Activated T-cell treated with anti-CD3 and anti-CD28 coated beads, Interleukin-2, amount 50 U/mL, for 24 hours (primary cell): ENCODE data around the gene COTL1.

ENCODE experiments used
- DNase-seq: peaks from one replicate; pipeline ENCODE4 v3.0.0-alpha.2; 2020
- H3K27ac Mint-ChIP-seq: 2 replicates; pipeline ENCODE4 v1.8.0; 2020; ENCODE audit warnings: mild to moderate bottlenecking, mixed read lengths
- H3K27me3 Mint-ChIP-seq: 2 replicates; pipeline ENCODE4 v1.8.0; 2020; ENCODE audit warnings: mixed read lengths
- H3K36me3 Mint-ChIP-seq: 2 replicates; pipeline ENCODE4 v1.8.0; 2020; ENCODE audit warnings: low read depth, mixed read lengths
- H3K4me1 Mint-ChIP-seq: 2 replicates; pipeline ENCODE4 v1.8.0; 2020; ENCODE audit warnings: low read depth, mixed read lengths
- H3K4me3 Mint-ChIP-seq: 2 replicates; pipeline ENCODE4 v1.8.0; 2020; ENCODE audit warnings: mild to moderate bottlenecking, moderate library complexity, mixed read lengths
- H3K9me3 Mint-ChIP-seq: 2 replicates; pipeline ENCODE4 v1.8.0; 2020; ENCODE audit warnings: mixed read lengths

Gene COTL1

GRCh38 chr16:84600343-84601229 lies 17.3 kb downstream of the COTL1 start:
- H3K36me3 Mint-ChIP-seq: peaks cover 59% of the 10 kb centered on the region
- peaks cover 93% of the 10 kb centered on the region for H3K4me1 Mint-ChIP-seq
- no peaks in the 10 kb centered on the region for H3K27me3 Mint-ChIP-seq
- DNase-seq: peak; percentile 53
- H3K9me3 Mint-ChIP-seq: no peaks in the 10 kb centered on the region
- peak overlapping the region; percentile 79 for H3K4me3 Mint-ChIP-seq
- peak overlapping the region; percentile 99 for H3K27ac Mint-ChIP-seq

GRCh38 chr16:84599521-84600202 lies 18.2 kb downstream of the COTL1 start:
- Mint-ChIP-seq H3K4me1 (peaks cover 92% of the 10 kb centered on the region), H3K4me3 (peak overlapping the region; percentile 79), H3K36me3 (peaks cover 59% of the 10 kb centered on the region), H3K27me3 (no peaks in the 10 kb centered on the region), H3K27ac (peak overlapping the region; percentile 99), H3K9me3 (no peaks in the 10 kb centered on the region)
- peak; percentile 82 for DNase-seq

DNA sequence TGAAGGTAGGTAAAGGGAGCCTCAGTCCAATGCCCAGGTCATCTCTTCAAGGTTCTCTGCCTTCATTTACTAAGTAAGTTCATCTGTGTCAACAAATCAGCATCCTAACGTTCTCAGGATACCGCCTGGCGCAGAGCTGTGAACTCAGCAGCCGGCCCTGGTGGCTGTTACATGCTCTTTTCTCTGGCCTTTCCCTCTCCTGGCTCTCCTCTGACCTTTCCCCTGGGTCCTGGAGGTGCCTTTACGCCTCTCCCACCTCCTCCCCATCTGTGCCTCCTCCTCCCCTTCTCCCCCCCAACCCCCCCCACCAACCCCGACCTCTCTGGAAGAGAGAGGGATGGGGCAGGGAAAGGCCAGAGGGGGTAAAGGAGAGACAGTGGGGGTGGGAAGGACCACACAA lies 19.5 kb downstream of the COTL1 start:
- Mint-ChIP-seq H3K36me3 (peaks cover 63% of the 10 kb centered on the region), H3K27me3 (no peaks in the 10 kb centered on the region), H3K27ac (peak overlapping the region; percentile 99), H3K4me3 (peak overlapping the region; percentile 63), H3K9me3 (no peaks in the 10 kb centered on the region), H3K4me1 (peaks cover 94% of the 10 kb centered on the region)
- no peak for DNase-seq

DNA sequence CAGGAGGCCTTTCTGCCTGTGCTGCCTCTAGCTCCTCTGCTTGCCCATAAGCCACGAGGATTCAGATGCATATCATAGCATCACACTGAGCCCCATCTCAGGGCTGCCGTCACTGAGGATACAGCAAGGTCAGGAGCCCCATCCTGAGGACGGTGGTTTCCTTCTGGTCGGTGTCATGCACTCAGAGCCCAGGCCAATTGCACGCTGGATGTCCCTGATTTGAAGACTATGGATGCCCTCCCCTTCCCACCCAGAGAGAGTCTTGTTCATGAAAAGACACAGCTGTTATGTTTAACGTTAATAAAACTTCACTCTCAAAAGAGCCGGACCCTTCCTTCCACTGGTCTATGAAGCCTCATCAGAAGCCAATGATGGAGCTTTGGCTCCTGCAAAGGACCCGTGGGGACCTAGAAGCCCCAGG lies 19.9 kb downstream of the COTL1 start:
- H3K36me3 Mint-ChIP-seq: peaks cover 61% of the 10 kb centered on the region

GRCh38 chr16:84597528-84597896 lies 20.4 kb downstream of the COTL1 start:
- Mint-ChIP-seq H3K36me3 (peaks cover 62% of the 10 kb centered on the region), H3K27me3 (no peaks in the 10 kb centered on the region), H3K9me3 (no peaks in the 10 kb centered on the region), H3K27ac (peak overlapping the region; percentile 99), H3K4me3 (peak overlapping the region; percentile 63), H3K4me1 (peaks cover 94% of the 10 kb centered on the region)
- no peak for DNase-seq

More for the DNA sequence above, 19.9 kb downstream of the COTL1 start:
- H3K4me3 Mint-ChIP-seq: peak overlapping the region; percentile 63
- no peak for DNase-seq
- H3K27ac Mint-ChIP-seq: peak overlapping the region; percentile 99
- no peaks in the 10 kb centered on the region for H3K27me3 Mint-ChIP-seq
- no peaks in the 10 kb centered on the region for H3K9me3 Mint-ChIP-seq
- peaks cover 94% of the 10 kb centered on the region for H3K4me1 Mint-ChIP-seq

DNA sequence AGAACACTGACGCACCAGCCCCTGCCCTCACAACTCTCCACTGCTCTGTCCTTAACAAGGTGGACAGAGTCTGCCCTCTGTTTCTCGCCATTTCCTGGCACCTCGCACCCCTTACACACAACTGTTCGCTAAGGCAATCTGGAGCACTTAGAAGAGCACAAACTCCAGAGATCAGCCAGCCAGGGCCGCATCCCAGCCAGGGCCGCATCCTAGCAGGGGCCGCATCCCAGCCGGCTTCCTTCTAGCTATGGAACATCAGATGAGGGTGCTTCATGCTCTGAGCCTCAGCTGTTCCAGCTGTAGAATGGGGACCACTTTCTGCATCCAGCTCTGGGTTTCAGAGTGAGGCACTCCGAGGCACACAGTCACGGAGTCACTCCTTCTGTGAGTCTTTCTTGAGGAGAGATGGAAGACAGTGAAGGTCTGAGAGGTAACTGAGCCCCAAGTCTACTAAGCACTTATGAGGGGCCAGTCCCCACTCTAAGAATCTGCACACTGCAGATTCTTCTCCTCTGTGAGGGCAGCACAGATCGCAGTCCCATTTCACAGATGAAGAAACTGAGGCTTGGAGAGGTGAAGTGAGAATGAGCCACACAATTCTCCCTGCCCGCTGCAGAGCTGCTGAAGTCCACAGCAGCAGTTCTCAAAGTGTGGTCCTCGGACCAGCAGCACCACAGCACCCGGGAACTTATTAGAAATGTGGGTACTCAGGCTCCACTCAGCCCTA lies 20.9 kb downstream of the COTL1 start:
- H3K9me3 Mint-ChIP-seq: no peaks in the 10 kb centered on the region
- H3K36me3 Mint-ChIP-seq: peaks cover 67% of the 10 kb centered on the region
- DNase-seq: no peak

DNA sequence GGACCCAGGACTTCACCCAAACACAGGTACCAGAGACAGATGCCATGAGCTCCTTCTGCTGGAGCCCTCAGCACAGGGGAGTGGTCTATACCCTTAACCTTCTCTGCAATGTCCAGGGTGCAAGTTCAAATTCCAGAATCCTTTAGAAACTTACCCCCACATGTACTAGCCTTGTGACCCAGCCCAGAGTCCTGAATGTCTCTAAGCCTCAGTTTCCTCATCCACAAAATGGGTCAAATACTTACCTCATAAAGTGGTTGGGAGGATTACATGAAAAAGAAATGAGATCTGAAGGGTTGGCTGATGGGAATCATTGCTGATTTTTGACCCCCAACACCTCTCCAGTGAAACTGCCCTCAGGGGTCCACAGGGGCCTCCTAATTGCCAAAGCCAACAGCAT lies 21.7 kb downstream of the COTL1 start:
- Mint-ChIP-seq H3K27me3 (no peaks in the 10 kb centered on the region), H3K36me3 (peaks cover 68% of the 10 kb centered on the region), H3K27ac (peak overlapping the region; percentile 99), H3K4me3 (no peak overlapping the region), H3K4me1 (peaks cover 90% of the 10 kb centered on the region), H3K9me3 (no peaks in the 10 kb centered on the region)
- DNase-seq: no peak

More for the DNA sequence above, 20.9 kb downstream of the COTL1 start:
- H3K4me3 Mint-ChIP-seq: peak overlapping the region; percentile 11
- H3K27me3 Mint-ChIP-seq: no peaks in the 10 kb centered on the region
- H3K4me1 Mint-ChIP-seq: peaks cover 95% of the 10 kb centered on the region
- H3K27ac Mint-ChIP-seq: peak overlapping the region; percentile 99

- no peak for DNase-seq
- Mint-ChIP-seq H3K36me3 (peaks cover 72% of the 10 kb centered on the region), H3K9me3 (no peaks in the 10 kb centered on the region), H3K27ac (peak overlapping the region; percentile 95), H3K27me3 (no peaks in the 10 kb centered on the region), H3K4me3 (peak overlapping the region; percentile 76), H3K4me1 (peaks cover 82% of the 10 kb centered on the region)
Measured at GRCh38 chr16:84595052-84595481, 22.8 kb downstream of the COTL1 start.

DNA sequence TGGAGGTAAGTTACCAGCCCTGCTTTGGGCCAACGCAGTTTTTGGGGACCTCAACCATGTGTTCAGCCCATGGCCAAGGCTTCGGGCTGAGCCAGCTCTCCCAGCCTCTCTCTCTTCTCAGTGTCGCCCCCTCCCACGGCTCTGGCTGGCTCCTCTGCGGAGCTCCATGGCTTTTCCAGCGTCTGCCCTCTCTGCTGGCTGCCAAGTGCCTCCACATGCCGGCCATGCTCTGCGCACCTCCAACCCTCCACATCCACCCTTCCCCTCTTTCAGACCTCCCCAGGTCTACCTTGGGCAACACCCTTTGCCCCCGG lies 23.2 kb downstream of the COTL1 start:
- no peaks in the 10 kb centered on the region for H3K9me3 Mint-ChIP-seq
- peak overlapping the region; percentile 95 for H3K27ac Mint-ChIP-seq
- H3K27me3 Mint-ChIP-seq: no peaks in the 10 kb centered on the region
- H3K4me3 Mint-ChIP-seq: peak overlapping the region; percentile 76
- DNase-seq: no peak
- peaks cover 76% of the 10 kb centered on the region for H3K36me3 Mint-ChIP-seq
- H3K4me1 Mint-ChIP-seq: peaks cover 78% of the 10 kb centered on the region

DNA sequence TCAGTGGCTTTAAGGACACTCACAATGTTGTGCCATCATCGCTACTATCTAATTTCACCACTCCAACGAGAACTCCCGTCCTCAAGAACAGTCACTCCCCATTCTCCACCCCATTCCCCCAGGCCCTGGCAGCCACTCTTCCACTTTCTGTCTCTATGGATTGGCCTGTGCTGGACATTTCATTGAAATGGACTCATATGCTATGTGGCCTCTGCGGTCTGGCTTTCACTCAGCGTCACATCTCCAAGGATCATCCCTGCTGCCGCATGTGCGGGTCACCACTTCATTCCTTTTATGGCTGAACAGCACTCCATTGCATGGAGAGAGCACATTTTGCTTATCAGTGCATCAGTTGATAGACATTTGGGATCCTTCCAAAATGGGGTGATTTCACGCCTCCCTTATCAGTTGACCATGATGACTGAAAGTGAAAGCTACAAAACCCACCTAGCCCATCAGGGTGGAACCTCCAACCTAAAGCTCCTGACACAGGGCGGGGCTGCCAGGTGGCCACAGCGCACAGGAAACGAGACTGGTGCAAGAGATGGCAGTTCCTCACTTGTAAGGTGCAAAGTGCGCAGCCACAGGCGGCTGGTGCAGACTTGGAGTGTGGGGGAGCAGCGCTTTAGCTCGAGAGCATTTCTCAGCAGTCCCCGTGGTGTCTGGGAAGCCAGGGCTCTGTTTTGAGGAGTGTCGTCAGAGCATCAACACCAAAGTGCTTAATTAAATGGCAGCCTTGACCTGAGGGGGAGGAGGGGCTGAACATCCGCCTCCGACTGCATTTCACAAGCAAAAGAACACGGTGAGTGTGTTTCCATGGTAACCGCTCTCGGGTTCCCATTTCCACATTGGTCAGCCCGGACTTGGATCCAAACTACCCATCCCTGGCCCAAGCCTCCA lies 23.8 kb downstream of the COTL1 start:
- no peaks in the 10 kb centered on the region for H3K27me3 Mint-ChIP-seq
- peak; percentile 72 for DNase-seq
- peaks cover 79% of the 10 kb centered on the region for H3K36me3 Mint-ChIP-seq
- H3K27ac Mint-ChIP-seq: peak overlapping the region; percentile 95
- peak overlapping the region; percentile 76 for H3K4me3 Mint-ChIP-seq
- peaks cover 72% of the 10 kb centered on the region for H3K4me1 Mint-ChIP-seq
- H3K9me3 Mint-ChIP-seq: no peaks in the 10 kb centered on the region

GRCh38 chr16:84592718-84593117 lies 25.2 kb downstream of the COTL1 start:
- Mint-ChIP-seq H3K27ac (peak overlapping the region; percentile 66), H3K9me3 (no peaks in the 10 kb centered on the region), H3K36me3 (peaks cover 81% of the 10 kb centered on the region), H3K4me1 (peaks cover 61% of the 10 kb centered on the region), H3K27me3 (no peaks in the 10 kb centered on the region), H3K4me3 (no peak overlapping the region)
- no peak for DNase-seq

DNA sequence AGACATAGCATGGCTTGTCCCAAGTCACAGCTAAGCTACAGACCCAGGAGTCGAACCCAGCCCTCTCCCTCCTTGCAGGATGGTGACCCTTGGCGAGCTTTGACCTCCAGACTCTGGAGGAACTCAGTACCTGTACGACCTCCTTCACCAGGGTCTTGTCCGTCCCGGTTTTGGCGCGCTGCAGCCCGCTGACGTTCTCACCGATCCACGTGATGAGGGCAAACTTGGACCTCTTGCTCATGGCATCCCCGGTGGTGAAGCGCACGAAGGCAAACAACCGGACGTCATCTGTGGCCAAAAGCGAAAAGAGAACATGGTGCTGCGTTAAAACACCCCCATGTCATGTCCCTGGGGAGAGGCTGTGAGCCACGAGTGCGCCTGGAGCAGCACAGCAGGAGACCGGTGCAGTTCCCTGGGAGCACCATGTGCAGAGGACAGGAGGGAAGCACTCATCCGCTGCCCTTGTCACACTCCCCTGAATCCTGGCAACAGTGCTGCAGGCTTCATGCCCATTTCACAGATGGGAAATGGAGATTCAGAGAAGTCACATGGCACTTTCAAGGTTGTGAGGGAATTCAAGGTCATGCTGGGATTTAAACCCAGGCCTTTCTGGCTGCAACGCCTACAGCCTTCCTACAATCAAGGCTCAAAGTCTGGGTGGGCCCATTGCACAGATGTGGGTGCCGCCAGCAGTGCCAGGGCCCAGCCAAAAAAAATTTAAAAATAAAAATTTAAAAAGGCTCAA lies 27.7 kb downstream of the COTL1 start:
- Mint-ChIP-seq H3K4me1 (peaks cover 48% of the 10 kb centered on the region), H3K36me3 (peaks cover 80% of the 10 kb centered on the region), H3K27ac (peak overlapping the region; percentile 44), H3K27me3 (no peaks in the 10 kb centered on the region), H3K4me3 (no peak overlapping the region), H3K9me3 (no peaks in the 10 kb centered on the region)
- no peak for DNase-seq

DNA sequence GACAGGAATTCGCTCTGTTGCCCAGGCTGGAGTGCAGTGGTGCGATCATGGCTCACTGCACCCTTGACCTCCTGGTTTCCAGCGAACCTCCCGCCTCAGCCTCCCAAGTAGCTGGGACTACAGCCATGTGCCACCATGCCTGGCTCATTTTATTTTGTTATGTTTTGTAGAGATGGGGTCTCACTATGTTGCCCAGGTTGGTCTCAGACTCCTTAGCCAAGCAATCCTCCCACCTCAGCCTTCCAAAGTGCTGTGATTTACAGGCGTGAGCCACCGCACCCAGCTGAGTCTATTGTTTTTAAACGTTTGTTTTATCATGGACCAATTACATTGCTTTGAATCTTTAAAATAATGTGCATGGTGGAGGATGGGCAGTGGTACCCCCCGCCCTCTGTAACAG lies 28.9 kb downstream of the COTL1 start:
- H3K4me3 Mint-ChIP-seq: no peak overlapping the region
- H3K4me1 Mint-ChIP-seq: peaks cover 39% of the 10 kb centered on the region
- H3K27ac Mint-ChIP-seq: peak overlapping the region; percentile 37
- DNase-seq: no peak
- H3K36me3 Mint-ChIP-seq: peaks cover 80% of the 10 kb centered on the region
- H3K27me3 Mint-ChIP-seq: no peaks in the 10 kb centered on the region
- no peaks in the 10 kb centered on the region for H3K9me3 Mint-ChIP-seq
